HL-60 (cell line): ENCODE measurements around the gene PDXP.

ENCODE experiments used
- DNase-seq, 2 experiments: peaks; one replicate each; pipeline ENCODE4 v3.0.0-alpha.2; 2010 to 2020; ENCODE audit warnings: low read depth in 1 of 2, low spot score in 1 of 2
- H3K27ac ChIP-seq: fragments of 250-450 bp; sonication (Bioruptor Pico); replicated peaks from 2 replicates; pipeline ENCODE4 v1.5.1; 2020; ENCODE audit warnings: mild to moderate bottlenecking, moderate library complexity
- H3K27me3 ChIP-seq: fragments of 250-450 bp; sonication (Bioruptor Pico); 2 replicates; pipeline ENCODE4 v1.5.1; 2021; ENCODE audit warnings: mild to moderate bottlenecking, moderate library complexity; ENCODE audit not compliant: insufficient read depth, poor library complexity, severe bottlenecking
- H3K4me3 ChIP-seq: replicated peaks from 2 replicates; pipeline ENCODE4 v1.5.1; 2011; ENCODE audit warnings: mild to moderate bottlenecking, control low read depth, low read length; ENCODE audit not compliant: insufficient read depth
- CTCF ChIP-seq: IDR thresholded peaks from one replicate; pipeline ENCODE4 v1.5.1; 2011; ENCODE audit warnings: low read length, control low read depth, inconsistent platforms; ENCODE audit not compliant: insufficient read depth
- GABPA ChIP-seq: IDR thresholded peaks from 2 replicates; pipeline ENCODE4 v1.6.1; 2012; ENCODE audit warnings: low read depth
- POLR2AphosphoS5 ChIP-seq: IDR thresholded peaks from 2 replicates; pipeline ENCODE4 v1.6.1; 2012; ENCODE audit warnings: low read depth
- REST ChIP-seq: IDR thresholded peaks from 2 replicates; pipeline ENCODE4 v1.6.1; 2012; ENCODE audit warnings: low read depth; ENCODE audit not compliant: insufficient replicate concordance
- SPI1 ChIP-seq: IDR thresholded peaks from 2 replicates; pipeline ENCODE4 v1.6.1; 2012; ENCODE audit warnings: low read depth, mild to moderate bottlenecking, borderline replicate concordance

Gene PDXP

GRCh38 chr22:37630839-37631435, 27.6 kb upstream of the PDXP start:
- TF ChIP-seq GABPA (no peak), REST (no peak), SPI1 (no peak), CTCF (no peak), POLR2AphosphoS5 (no peak)
- H3K27me3 ChIP-seq, result no peaks in the 10 kb centered on the region
- no peak overlapping the region for H3K4me3 ChIP-seq
- no peak for DNase-seq
- no peak overlapping the region for H3K27ac ChIP-seq

- Histone ChIP-seq H3K27ac (peak overlapping the region; percentile 87; the same call in 1 of the 2 replicates), H3K4me3 (no peak overlapping the region), H3K27me3 (no peaks in the 10 kb centered on the region)
- no peak for TF ChIP-seq CTCF
- TF ChIP-seq SPI1, result no peak
- TF ChIP-seq REST, result no peak
- no peak for TF ChIP-seq POLR2AphosphoS5
- no peak for TF ChIP-seq GABPA
- no peak for DNase-seq
Observed at GRCh38 chr22:37631448-37632173, 26.9 kb upstream of the PDXP start.

GRCh38 chr22:37632174-37633088, 26.1 kb upstream of the PDXP start:
- Histone ChIP-seq H3K4me3 (no peak overlapping the region), H3K27me3 (no peaks in the 10 kb centered on the region), H3K27ac (peak overlapping the region; percentile 87)
- no peak for DNase-seq
- TF ChIP-seq CTCF, result no peak
- TF ChIP-seq GABPA, result no peak
- 0 out of 2 replicates have a peak, but pooled peaks have one; percentile 5 for TF ChIP-seq POLR2AphosphoS5
